ENCODE results near the gene CBX4. TPM values are rescaled to one million over a fixed set of nuclear protein-coding genes. Genes with fewer than 3 reads are reported as not detected.

The CBX4 gene
- total and polyA plus RNA-seq, 2 of the 13 experiments (the other 11 are each of a cell fraction or from before 2014, with no cell fraction given) = 25.8 to 50.8 TPM

GRCh38 chr17:79843816-79844800 is 4.9 kb upstream of the CBX4 start (continued):
- TF ChIP-seq, protein P1, sequence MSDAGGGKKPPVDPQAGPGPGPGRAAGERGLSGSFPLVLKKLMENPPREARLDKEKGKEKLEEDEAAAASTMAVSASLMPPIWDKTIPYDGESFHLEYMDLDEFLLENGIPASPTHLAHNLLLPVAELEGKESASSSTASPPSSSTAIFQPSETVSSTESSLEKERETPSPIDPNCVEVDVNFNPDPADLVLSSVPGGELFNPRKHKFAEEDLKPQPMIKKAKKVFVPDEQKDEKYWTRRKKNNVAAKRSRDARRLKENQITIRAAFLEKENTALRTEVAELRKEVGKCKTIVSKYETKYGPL (CRISPR knock-in tag; IDR thresholded peaks at IDR 0.05) = no peak
- TF ChIP-seq REPIN1 (CRISPR knock-in tag; IDR thresholded peaks at IDR 0.05; ENCODE audit: borderline replicate concordance, low read depth) (0 out of 2 replicates have a peak, but pooled peaks have one; percentile 45), GABPA (IDR thresholded peaks at IDR 0.05; ENCODE audit: low read depth, low read length) (no peak), GABPA (CRISPR knock-in tag; IDR thresholded peaks at IDR 0.05; ENCODE audit: low read depth) (no peak), MED13 (CRISPR knock-in tag; IDR thresholded peaks at IDR 0.05) (0 out of 2 replicates have a peak, but pooled peaks have one; percentile 9), NCOA5 (CRISPR knock-in tag; IDR thresholded peaks at IDR 0.05) (no peak), MAF1 (CRISPR knock-in tag; IDR thresholded peaks at IDR 0.05; ENCODE audit: borderline replicate concordance) (peak; percentile 56; the same call in 1 of the 2 replicates), CENPT (CRISPR knock-in tag; IDR thresholded peaks at IDR 0.05; ENCODE audit: low read depth) (peak; percentile 87; the same call in 1 of the 2 replicates), IRF9 (CRISPR knock-in tag; IDR thresholded peaks at IDR 0.05; ENCODE audit: borderline replicate concordance) (peak; percentile 92; the same call in 1 of the 2 replicates), ZNF234 (CRISPR knock-in tag; conservative IDR thresholded peaks at IDR 0.05) (no peak), IRF1 (CRISPR knock-in tag; IDR thresholded peaks at IDR 0.05; ENCODE audit: low read depth) (0 out of 2 replicates have a peak, but pooled peaks have one; percentile 62), ZSCAN12 (CRISPR knock-in tag; IDR thresholded peaks at IDR 0.05) (no peak), ZNF672 (CRISPR knock-in tag; IDR thresholded peaks at IDR 0.05) (0 out of 2 replicates have a peak, but pooled peaks have one; percentile 74), ZNF850 (CRISPR knock-in tag; conservative IDR thresholded peaks at IDR 0.05) (no peak)
- TF ChIP-seq, protein P2, sequence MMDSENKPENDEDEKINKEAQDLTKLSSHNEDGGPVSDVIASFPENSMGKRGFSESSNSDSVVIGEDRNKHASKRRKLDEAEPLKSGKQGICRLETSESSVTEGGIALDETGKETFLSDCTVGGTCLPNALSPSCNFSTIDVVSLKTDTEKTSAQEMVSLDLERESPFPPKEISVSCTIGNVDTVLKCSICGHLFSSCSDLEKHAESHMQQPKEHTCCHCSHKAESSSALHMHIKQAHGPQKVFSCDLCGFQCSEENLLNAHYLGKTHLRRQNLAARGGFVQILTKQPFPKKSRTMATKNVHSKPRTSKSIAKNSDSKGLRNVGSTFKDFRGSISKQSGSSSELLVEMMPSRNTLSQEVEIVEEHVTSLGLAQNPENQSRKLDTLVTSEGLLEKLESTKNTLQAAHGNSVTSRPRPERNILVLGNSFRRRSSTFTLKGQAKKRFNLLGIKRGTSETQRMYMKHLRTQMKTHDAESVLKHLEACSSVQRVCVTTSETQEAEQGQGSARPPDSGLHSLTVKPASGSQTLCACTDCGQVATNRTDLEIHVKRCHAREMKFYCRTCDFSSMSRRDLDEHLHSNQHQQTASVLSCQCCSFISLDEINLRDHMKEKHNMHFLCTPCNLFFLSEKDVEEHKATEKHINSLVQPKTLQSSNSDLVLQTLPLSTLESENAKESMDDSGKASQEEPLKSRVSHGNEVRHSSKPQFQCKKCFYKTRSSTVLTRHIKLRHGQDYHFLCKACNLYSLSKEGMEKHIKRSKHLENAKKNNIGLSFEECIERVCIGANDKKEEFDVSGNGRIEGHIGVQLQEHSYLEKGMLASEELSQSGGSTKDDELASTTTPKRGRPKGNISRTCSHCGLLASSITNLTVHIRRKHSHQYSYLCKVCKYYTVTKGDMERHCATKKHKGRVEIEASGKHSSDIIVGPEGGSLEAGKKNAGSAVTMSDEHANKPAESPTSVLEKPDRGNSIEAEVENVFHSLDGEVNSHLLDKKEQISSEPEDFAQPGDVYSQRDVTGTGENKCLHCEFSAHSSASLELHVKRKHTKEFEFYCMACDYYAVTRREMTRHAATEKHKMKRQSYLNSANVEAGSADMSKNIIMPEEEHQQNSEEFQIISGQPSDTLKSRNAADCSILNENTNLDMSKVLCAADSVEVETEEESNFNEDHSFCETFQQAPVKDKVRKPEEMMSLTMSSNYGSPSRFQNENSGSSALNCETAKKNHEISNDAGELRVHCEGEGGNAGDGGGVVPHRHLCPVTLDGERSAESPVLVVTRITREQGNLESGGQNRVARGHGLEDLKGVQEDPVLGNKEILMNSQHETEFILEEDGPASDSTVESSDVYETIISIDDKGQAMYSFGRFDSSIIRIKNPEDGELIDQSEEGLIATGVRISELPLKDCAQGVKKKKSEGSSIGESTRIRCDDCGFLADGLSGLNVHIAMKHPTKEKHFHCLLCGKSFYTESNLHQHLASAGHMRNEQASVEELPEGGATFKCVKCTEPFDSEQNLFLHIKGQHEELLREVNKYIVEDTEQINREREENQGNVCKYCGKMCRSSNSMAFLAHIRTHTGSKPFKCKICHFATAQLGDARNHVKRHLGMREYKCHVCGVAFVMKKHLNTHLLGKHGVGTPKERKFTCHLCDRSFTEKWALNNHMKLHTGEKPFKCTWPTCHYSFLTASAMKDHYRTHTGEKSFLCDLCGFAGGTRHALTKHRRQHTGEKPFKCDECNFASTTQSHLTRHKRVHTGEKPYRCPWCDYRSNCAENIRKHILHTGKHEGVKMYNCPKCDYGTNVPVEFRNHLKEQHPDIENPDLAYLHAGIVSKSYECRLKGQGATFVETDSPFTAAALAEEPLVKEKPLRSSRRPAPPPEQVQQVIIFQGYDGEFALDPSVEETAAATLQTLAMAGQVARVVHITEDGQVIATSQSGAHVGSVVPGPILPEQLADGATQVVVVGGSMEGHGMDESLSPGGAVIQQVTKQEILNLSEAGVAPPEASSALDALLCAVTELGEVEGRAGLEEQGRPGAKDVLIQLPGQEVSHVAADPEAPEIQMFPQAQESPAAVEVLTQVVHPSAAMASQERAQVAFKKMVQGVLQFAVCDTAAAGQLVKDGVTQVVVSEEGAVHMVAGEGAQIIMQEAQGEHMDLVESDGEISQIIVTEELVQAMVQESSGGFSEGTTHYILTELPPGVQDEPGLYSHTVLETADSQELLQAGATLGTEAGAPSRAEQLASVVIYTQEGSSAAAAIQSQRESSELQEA (CRISPR knock-in tag; IDR thresholded peaks at IDR 0.05; ENCODE audit: not compliant biosample characterization) = no peak
- TF ChIP-seq, protein P3, sequence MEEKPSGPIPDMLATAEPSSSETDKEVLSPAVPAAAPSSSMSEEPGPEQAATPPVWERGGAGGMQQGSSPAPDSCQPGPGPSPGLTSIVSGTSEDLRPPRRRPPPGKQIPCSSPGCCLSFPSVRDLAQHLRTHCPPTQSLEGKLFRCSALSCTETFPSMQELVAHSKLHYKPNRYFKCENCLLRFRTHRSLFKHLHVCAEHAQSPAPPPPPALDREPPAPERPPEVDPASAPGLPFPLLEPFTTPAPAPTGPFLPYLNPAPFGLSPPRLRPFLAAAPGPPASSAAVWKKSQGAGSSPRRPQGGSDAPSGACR (CRISPR knock-in tag; IDR thresholded peaks at IDR 0.05) = peak; percentile 84; the same call in 1 of the 2 replicates
